DMS 273 (cell line): ENCODE measurements around the gene CACNB3.

Experiments
- DNase-seq: peaks from one replicate; lab custom pipeline; 2025; ENCODE audit not compliant: unreplicated experiment; lab: John Stamatoyannopoulos, UW

Gene CACNB3

DNA sequence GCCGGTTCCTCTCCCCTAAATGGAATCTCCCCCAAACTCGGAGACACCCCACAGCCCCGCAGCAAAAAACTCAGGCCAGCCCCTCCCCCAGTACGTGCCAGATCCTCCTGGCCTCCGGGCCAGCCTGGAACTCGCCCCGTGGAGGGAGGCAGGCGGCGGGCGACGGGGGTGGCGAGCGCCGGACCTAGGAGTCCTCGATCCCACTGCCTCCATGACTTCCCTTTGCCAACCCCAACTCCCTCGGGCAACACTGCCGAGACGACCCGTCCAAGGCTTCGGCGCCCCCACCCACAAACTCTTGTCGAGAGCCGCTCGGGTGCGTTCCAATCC, 29.8 kb upstream of the CACNB3 start:
- no peak for DNase-seq

DNA sequence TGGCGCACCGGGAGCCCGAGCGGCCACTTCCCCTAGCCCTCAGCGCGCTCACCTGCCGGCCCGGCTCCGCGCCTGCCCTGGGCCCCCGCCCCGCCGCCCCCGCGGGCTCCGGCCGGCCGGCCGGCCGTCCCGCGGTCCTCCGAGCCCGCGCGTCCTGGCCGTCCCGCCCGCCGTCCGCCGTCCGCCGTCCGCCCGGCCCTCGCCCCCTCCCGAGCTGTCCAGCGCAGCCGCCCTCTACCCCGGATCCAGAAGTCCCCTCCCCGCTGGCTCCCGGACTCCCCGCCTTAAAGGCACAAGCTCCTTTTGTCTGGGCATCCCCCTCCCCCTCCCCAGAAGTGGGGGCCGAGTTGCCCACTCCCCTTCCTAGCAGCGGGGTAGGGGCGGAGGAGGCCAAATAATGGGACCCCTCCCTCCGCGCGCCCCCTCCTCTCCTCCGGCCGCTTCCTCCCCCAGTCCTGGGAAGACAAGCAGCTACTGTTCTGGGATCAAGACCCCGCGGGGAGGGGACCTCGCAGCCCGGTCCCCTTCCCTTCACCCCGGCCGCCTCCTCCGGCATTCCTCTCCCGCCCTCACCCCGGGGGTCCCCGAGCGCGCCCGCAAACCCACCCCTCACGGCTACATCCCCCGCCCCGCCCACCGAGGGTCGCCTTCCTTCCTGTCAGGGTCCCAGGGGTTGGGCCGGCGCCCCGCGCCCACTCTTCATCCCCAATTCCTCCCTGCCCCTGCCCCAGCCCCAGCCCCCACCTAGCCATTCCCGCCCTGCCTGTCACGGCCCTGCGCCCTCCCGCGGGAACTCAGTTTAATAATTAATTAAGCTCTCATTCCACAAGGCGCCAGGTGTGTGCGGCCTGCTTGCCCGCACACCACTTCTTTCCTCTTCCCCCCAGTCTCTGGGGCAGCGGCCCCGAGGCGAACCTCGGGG, 29.2 kb upstream of the CACNB3 start, which contains the start of gene ADCY6:
Gene ADCY6 (minus strand): TSS at position 236 of the 922 bp plus-strand sequence. CDS start 5,655 bp downstream, outside the sequence.
- DNase-seq, result peak; percentile 51

- DNase-seq, result no peak
Observed at GRCh38 chr12:48789858-48790326, 28.4 kb upstream of the CACNB3 start.

DNA sequence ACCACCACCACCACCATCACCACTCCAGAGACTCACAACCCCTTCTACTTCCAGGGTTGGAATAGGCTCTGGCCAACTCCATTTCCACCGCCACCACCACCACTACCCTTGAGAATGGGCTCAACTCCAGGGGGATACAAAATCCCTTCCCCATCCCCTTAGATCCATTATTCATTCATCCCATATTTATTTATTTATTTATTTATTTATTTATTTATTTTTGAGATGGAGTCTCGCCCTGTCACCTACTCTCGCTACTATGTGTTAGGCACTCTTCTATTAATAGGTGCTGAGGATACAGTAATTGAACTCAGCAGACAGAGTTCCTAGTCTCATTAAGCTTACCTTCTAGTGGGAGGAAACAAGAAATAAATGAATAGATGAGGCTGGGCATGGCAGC, 24.6 kb upstream of the CACNB3 start:
- DNase-seq, result no peak

GRCh38 chr12:48794870-48795269, 23.4 kb upstream of the CACNB3 start:
- no peak for DNase-seq

DNA sequence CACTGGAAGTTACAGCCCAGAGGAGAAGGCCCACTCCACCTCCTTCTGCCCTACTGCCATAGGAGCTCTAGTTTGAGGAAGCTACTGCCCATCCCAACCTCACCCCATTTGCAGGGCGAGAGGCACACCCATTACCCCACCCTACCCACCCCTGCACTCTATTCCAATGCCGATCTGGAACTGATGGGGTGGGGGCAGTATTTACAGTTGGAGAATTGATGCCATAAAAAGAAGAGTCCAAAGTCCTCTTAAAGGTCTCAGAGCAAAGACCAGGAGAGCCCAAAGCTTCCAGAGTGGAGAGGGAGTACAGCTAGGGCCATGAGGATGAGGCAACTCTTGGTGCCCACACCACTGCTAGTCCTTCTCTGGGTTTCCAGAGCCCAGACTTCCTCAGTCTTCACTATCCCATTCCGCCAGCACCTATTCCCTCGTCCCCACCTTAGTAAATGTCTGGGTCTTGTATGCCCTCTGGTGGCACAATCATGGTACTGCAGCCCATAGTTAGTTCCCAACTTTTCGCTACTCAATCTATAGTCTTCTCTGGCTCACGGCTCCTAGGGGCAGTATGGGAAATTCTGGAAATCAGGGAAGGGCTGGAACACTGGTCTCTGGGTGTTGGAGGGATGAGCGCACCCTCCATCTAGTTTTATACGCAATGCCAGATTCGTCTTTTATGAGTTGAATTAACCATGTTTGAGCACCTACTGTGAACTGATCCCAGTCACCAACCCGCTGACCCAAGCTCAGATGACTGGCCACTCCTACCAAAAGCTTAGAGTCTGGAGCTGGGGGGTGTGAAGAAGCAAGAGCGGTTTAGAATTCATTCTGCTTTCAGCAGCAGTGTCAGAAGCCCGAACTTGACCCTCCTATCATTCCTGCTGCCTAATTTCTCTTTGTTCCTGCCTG, 22.5 kb upstream of the CACNB3 start:
- peak; percentile 82 for DNase-seq

DNA sequence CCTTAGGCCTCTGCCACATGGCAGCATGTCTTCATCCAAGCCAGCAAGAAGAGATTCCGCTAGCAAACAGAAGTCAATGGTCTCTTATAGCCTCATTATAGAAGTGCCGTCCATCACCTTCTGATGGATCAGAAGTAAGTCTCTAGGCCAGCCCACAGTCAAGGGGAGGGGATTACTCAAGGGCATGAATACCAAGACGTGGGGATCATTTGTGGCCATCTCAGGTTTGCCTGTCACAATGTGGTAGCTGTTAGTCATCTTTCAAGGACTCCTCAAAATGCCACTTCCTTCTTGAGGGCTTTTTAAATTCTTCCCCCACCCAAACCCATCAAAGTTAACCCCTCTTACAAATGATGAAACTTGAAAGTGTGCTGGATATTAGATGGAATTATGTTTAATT, 21.3 kb upstream of the CACNB3 start:
- no peak for DNase-seq

- DNase-seq, result no peak
Observed at GRCh38 chr12:48800457-48800856, 17.8 kb upstream of the CACNB3 start.

DNA sequence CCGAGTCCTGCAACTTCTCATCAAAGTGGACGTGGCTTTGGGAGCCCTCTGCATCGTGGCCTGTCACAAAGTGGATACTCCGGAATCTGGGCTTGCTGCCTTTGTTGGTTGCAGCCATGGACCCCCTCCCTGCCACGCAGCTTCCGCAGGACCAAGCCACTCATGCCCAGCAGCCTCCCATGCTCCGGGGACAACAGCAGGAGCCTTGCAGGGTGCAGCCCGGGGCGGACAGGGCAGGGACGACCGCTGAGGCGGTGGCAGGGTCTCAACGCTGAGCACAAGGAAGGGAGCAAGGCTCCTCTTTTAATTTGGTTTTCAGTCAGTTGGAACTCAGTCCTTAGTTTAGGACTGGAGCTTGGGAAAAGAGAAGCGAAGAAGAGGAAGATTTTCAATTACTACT, 17.3 kb upstream of the CACNB3 start:
- DNase-seq, result no peak

GRCh38 chr12:48803675-48804074, 14.6 kb upstream of the CACNB3 start:
- no peak for DNase-seq

- no peak for DNase-seq
Observed at GRCh38 chr12:48807981-48808380, 10.3 kb upstream of the CACNB3 start.

DNA sequence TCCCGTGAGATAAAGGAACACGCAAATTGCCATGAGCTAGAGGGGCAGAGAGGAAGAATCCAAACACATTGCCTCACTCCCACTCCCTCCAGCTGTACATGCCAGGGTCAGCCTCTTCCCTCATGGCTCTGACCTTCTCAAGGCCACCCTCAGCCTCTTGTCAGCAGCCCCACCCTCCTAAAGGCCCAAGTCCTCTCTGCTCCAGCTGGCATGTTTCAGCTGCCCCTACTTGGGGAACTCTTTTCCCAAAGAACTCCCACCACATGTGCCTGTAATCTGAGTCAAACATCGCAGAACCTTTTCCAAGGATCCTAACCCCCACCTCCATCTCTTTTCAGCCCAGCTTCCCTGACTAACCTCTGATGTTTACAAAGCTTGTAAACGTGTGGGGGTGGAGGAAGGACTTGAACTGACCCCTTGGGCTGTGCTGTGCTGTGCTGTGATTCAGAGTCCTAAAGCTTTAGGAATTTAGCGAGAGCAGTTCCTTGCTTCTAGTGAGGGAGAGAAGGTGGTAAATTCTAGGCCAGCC, 7.3 kb upstream of the CACNB3 start:
- no peak for DNase-seq

- DNase-seq, result no peak
Observed at GRCh38 chr12:48811437-48812090, 6.7 kb upstream of the CACNB3 start.

GRCh38 chr12:48812389-48812788, 5.9 kb upstream of the CACNB3 start:
- DNase-seq, result no peak

- no peak for DNase-seq
Observed at GRCh38 chr12:48813465-48814261, 4.6 kb upstream of the CACNB3 start.

DNA sequence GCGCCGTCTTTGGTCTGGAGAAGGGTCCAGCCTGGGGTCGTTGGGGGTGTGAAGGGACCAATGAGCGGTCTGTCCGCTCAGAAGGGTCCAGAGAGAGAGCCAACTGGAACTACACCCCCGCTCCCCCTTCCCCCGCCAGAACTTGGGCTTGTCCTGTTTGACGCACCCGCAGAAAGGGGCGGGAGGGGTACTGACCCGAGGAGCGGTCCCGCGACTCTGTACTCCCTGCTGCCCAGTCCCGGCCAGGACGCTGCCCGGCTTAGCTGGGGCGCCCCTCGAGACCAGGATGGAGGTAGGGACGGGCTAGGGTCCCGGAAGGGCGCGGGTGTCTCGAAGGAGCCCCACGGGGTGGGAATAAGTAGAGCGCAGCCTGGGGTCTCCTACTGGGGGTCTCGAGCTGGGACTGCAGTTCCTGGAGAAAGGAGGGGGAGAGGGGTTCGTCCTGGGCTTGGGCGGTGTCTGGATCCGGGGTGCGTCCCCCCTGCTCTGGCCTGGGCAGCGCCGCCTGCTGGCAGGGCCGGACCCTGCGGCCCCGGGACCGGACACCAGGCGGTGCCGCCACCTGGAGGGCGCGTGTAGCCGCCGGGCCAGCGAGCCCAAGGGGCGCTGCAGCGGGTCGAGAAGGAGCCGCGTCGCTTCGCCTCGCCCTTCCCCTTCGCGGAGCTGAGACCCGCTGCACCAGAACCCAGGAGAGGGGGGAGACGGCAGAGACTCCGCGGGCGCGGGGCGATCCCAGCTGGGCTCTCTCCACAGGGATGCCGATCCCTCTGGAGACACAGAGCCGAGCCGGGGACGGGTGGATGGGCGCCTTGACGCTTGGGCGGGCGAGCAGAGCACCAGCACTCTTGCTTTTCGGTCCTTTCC, 3.8 kb upstream of the CACNB3 start:
- DNase-seq, result peak; percentile 85

DNA sequence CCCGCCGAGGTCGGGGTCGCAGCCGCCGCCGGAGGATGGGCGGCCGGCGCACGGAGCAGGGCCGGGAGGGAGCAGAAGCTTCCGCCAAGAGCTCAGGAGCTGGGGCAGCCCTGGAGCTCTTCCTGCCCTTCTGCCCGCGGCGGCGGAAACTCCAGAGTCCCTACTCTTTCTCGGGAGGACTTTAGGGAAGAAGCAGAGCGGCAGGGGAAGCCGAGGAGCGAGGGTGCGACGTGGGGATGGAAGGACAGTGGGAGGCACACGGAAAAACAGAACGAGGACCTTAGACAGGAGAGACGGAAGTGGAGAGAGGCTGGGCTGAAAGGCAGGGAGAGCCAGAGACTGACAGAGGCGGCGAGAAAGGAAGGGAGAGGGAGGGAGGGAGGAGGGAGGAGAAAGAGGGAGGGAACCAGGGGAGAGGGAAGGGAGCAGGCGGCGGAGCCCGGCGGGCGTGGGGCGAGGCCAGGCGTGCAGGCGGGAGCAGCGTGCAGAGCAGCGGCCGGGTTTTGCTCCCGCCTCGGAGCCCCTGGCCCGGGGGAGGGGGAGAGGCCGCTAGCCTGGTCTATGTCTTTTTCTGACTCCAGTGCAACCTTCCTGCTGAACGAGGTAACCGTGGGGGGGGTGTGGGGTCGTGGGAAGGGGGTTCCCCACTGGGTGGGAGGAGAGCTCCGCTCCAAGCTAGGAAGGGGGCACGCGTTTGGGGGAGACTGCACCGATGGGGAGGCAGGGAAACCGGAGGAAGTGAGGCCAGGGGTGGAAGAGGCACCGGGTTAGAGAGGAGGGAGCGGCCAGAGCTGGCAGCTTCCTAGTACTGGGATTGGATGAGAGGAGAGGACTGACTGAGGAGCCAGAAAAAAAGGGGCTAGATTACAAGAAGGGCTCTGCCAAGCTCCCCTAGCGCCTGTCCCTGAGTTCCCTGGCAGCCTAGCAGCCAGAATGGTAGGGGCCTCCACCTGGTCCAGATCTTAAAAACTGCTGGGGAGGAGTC, 2.9 kb upstream of the CACNB3 start:
- peak; percentile 81 for DNase-seq
